ENCODE results near the gene IL22. TPM values are rescaled to one million over a fixed set of nuclear protein-coding genes. Genes with fewer than 3 reads are reported as not detected.

IL22 gene
- total RNA-seq, 2 experiments from 2014 or later, result not detected

DNA sequence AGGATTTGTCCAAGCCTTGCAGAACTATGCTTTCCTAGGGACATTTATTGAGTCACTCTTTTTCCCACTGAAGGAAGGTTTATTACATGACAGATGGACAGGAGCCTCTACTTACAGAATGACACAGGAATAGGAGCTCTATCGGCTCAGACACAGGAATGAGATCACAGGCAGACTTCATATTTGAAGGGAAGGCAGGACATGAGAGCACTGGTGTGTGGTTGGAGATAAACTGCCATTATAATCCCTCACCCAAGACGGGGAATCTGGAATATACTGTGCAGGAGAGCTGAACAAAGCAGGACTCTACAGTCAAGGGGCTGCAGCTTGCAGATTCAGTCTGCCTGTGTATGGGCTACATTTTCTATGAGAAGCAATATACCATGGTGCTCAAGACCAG is 26.8 kb upstream of the IL22 start:
- BruUV-seq (replicated peaks), result no TSS peak
- intact Hi-C loops (cut with micrococcal nuclease; ENCODE audit: unreplicated experiment), result no loop called here
- Histone ChIP-seq H3K9me2 (ENCODE audit: insufficient read depth, low read length) (no peaks in the 10 kb centered on the region), H3K4me2 (ENCODE audit: low read length) (no peak overlapping the region), H3K4me1 (ENCODE audit: insufficient read depth, low read length, poor library complexity, severe bottlenecking) (no peaks in the 10 kb centered on the region), H2AFZ (ENCODE audit: low read length) (no peak overlapping the region), H3K9me3 (ENCODE audit: low read length) (no peaks in the 10 kb centered on the region), H3K36me3 (ENCODE audit: insufficient read depth, low read length) (no peaks in the 10 kb centered on the region), H3K27ac (ENCODE audit: low read depth, low read length, poor library complexity, severe bottlenecking) (no peak overlapping the region), H4K20me1 (ENCODE audit: insufficient read depth, low read length) (no peaks in the 10 kb centered on the region), H3K79me2 (ENCODE audit: insufficient read depth, low read depth, low read length) (no peaks in the 10 kb centered on the region), H3K4me3 (ENCODE audit: low read depth, low read length, poor library complexity, severe bottlenecking) (no peak overlapping the region)
- no peak for TF ChIP-seq CTCF (conservative IDR thresholded peaks at IDR 0.05; ENCODE audit: low read length)
- no peak for TF ChIP-seq EZH2phosphoT487 (IDR thresholded peaks at IDR 0.05; ENCODE audit: borderline replicate concordance, low read depth, low read length)
- CTCF ChIA-PET (ENCODE audit: unreplicated experiment), result no interaction called here
- POLR2A ChIA-PET, result no interaction called here
- no peak for DNase-seq (ENCODE audit: low spot score)

DNA sequence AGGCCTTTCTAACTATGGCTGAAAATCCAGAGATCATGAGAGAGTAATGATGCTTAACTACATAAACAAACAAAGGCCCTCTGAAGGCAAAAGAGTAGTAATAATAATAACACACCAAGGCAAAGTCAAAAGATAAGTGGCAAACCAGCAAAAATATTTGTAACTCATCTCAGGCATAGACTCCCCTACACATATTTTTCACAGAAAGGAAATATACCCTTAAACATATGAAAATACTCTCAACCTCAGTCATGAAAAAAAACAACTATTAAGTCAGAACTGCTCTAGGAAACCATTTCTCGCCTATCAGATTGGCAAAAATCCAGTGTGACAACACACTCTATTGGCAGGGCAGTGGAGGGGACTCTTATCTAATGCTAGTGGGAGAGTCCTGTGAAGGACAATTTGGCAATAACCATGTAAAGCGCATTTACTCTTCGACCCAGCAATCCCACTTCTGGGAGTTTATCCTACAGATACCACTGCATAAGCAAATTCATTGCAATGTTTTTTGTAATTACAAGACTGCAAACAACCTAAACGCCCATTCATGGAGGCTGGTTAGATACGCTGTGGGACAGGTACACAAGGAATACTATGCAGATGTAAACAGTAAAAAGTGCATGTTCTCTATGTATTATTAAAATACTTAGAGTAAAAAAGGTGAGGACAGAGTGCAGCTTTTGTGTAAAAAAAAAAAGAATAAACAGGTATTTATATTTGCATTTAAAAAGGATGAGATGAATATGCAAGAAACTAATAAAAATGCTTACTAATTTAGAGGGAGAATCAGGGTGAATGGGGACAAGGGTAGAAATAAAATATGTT is 26.0 kb upstream of the IL22 start:
- no peaks in the 10 kb centered on the region for H3K4me1 ChIP-seq (ENCODE audit: insufficient read depth, low read length, poor library complexity, severe bottlenecking)
- H4K20me1 ChIP-seq (ENCODE audit: insufficient read depth, low read length), result no peaks in the 10 kb centered on the region
- no peak overlapping the region for H2AFZ ChIP-seq (ENCODE audit: low read length)
- TF ChIP-seq EZH2phosphoT487 (IDR thresholded peaks at IDR 0.05; ENCODE audit: borderline replicate concordance, low read depth, low read length) (no peak), CTCF (conservative IDR thresholded peaks at IDR 0.05; ENCODE audit: low read length) (no peak)
- intact Hi-C loops (cut with micrococcal nuclease; ENCODE audit: unreplicated experiment), result no loop called here
- no peak overlapping the region for H3K27ac ChIP-seq (ENCODE audit: low read depth, low read length, poor library complexity, severe bottlenecking)
- no peaks in the 10 kb centered on the region for H3K36me3 ChIP-seq (ENCODE audit: insufficient read depth, low read length)
- no peak overlapping the region for H3K4me3 ChIP-seq (ENCODE audit: low read depth, low read length, poor library complexity, severe bottlenecking)
- H3K9me2 ChIP-seq (ENCODE audit: insufficient read depth, low read length), result no peaks in the 10 kb centered on the region
- H3K79me2 ChIP-seq (ENCODE audit: insufficient read depth, low read depth, low read length), result no peaks in the 10 kb centered on the region
- ChIA-PET POLR2A (no interaction called here), CTCF (ENCODE audit: unreplicated experiment) (no interaction called here)
- no TSS peak for BruUV-seq (replicated peaks)
- H3K9me3 ChIP-seq (ENCODE audit: low read length), result no peaks in the 10 kb centered on the region
- no peak overlapping the region for H3K4me2 ChIP-seq (ENCODE audit: low read length)
- no peak for DNase-seq (ENCODE audit: low spot score)

DNA sequence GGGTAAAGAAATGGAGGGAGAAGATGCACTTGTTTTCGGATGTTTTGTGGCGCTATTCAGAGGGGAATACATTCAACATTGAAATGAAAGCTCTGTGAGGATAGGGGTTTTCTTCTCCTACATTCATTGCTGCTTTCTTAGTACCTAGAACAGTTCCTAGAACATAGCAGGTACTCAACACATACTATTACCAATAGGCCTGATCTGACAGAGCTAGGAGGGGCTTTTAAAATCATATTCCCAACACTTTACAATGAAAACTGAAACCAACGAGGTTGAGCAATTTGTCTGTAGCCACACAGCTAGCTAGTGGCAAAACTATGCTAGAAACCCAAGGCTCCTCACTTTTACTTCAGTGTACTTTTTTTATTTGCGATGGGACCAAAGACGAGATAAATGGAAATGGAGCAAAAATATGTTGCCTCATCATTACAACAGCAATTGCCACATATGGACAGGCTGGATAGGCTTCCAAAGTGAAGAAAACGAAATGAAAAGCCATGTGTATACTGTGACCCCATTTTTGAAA is 23.1 kb upstream of the IL22 start:
- POLR2A ChIA-PET, result interaction anchor here (0.7 kb wide), 1 partner anchor 43 kb away, joined by 10 read pairs; no protein-coding TSS in a partner anchor
- H2AFZ ChIP-seq (ENCODE audit: low read length), result no peak overlapping the region
- H3K9me3 ChIP-seq (ENCODE audit: low read length), result no peaks in the 10 kb centered on the region
- no peaks in the 10 kb centered on the region for H3K36me3 ChIP-seq (ENCODE audit: insufficient read depth, low read length)
- CTCF ChIA-PET (ENCODE audit: unreplicated experiment), result no interaction called here
- H3K27ac ChIP-seq (ENCODE audit: low read depth, low read length, poor library complexity, severe bottlenecking), result no peak overlapping the region
- no peak overlapping the region for H3K4me2 ChIP-seq (ENCODE audit: low read length)
- H3K4me1 ChIP-seq (ENCODE audit: insufficient read depth, low read length, poor library complexity, severe bottlenecking), result no peaks in the 10 kb centered on the region
- no peak for TF ChIP-seq CTCF (conservative IDR thresholded peaks at IDR 0.05; ENCODE audit: low read length)
- TF ChIP-seq EZH2phosphoT487 (IDR thresholded peaks at IDR 0.05; ENCODE audit: borderline replicate concordance, low read depth, low read length), result no peak
- no peaks in the 10 kb centered on the region for H4K20me1 ChIP-seq (ENCODE audit: insufficient read depth, low read length)
- no peak for DNase-seq (ENCODE audit: low spot score)
- H3K4me3 ChIP-seq (ENCODE audit: low read depth, low read length, poor library complexity, severe bottlenecking), result no peak overlapping the region
- BruUV-seq (replicated peaks), result no TSS peak
- no peaks in the 10 kb centered on the region for H3K9me2 ChIP-seq (ENCODE audit: insufficient read depth, low read length)
- H3K79me2 ChIP-seq (ENCODE audit: insufficient read depth, low read depth, low read length), result no peaks in the 10 kb centered on the region
- intact Hi-C loops (cut with micrococcal nuclease; ENCODE audit: unreplicated experiment), result no loop called here
